SK-N-SH (cell line): Measurements from ENCODE around the gene NRDE2. TPM values are rescaled to one million over a fixed set of nuclear protein-coding genes. Genes with fewer than 3 reads are reported as not detected.

Source experiments
- CTCF ChIA-PET: fragments of 300-600, 350-600 bp; formaldehyde crosslinking; extraction: SDS; loops from one replicate; lab custom pipeline; 2021; lab: Yijun Ruan, JAX
- POLR2A ChIA-PET: fragments of 350-600 bp; sonication (Branson Sonifier 250); formaldehyde crosslinking; extraction: SDS; loops from one replicate; lab custom pipeline; 2020; ENCODE audit warnings: antibody characterized with exemption, inconsistent platforms; lab: Yijun Ruan, JAX
- DNase-seq: peaks from one replicate; pipeline ENCODE4 v3.0.0; 2012
- H2AFZ ChIP-seq: fragments of 200-600 bp; sonication (generic); 2 replicates; pipeline ENCODE4 v1.8.1; 2016; ENCODE audit warnings: antibody characterized with exemption, mild to moderate bottlenecking, low read depth
- H3F3A ChIP-seq: fragments of 200-600 bp; sonication (generic); replicated peaks from 2 replicates; pipeline ENCODE3; 2016; ENCODE audit warnings: antibody characterized with exemption, mild to moderate bottlenecking; ENCODE audit not compliant: insufficient read depth
- H3K27ac ChIP-seq, 2 experiments: fragments of 200-500 bp in 1 of 2; fragments of 200-600 bp in 1 of 2; sonication (Bioruptor generic) in 1 of 2; sonication (generic), shearing (Covaris generic) in 1 of 2; 2 replicates each; pipeline versions ENCODE4 v1.5.1 to v1.6.1; 2014 to 2016; ENCODE audit warnings: low read depth in 2 of 2, inconsistent platforms in 1 of 2, low read length in 1 of 2, mild to moderate bottlenecking in 1 of 2, mixed read lengths in 1 of 2
- H3K27me3 ChIP-seq: fragments of 200-600 bp; sonication (generic), shearing (Covaris generic); 2 replicates; pipeline ENCODE4 v1.6.1; 2016; ENCODE audit warnings: mixed run types; ENCODE audit not compliant: insufficient read depth
- H3K36me3 ChIP-seq, 2 experiments: fragments of 200-500 bp in 1 of 2; fragments of 200-600 bp in 1 of 2; sonication (Bioruptor generic) in 1 of 2; sonication (generic) in 1 of 2; replicated peaks in 1 of 2; 2 replicates each; pipeline versions ENCODE3 to v1.5.1; 2014 to 2016; ENCODE audit warnings: low read length in 1 of 2, mild to moderate bottlenecking in 1 of 2; ENCODE audit not compliant: insufficient read depth in 2 of 2, control insufficient read depth in 1 of 2
- H3K4me1 ChIP-seq, 2 experiments: fragments of 200-500 bp in 1 of 2; fragments of 200-600 bp in 1 of 2; sonication (Bioruptor generic) in 1 of 2; sonication (generic), shearing (Covaris generic) in 1 of 2; 2 replicates each; pipeline versions ENCODE4 v1.5.1 to v1.6.1; 2014 to 2016; ENCODE audit warnings: low read depth in 1 of 2, low read length in 1 of 2, mixed run types in 1 of 2; ENCODE audit not compliant: insufficient read depth in 2 of 2, control insufficient read depth in 1 of 2
- H3K4me2 ChIP-seq: fragments of 200-600 bp; sonication (generic), shearing (Covaris generic); 2 replicates; pipeline ENCODE4 v1.6.1; 2017; ENCODE audit warnings: mixed run types
- H3K4me3 ChIP-seq, 2 experiments: fragments of 200-500 bp in 1 of 2; fragments of 200-600 bp in 1 of 2; sonication (Bioruptor generic) in 1 of 2; sonication (generic), shearing (Covaris generic) in 1 of 2; 2 replicates each; pipeline versions ENCODE4 v1.5.1 to v1.8.1; 2014 to 2016; ENCODE audit warnings: low read depth in 2 of 2, inconsistent platforms in 1 of 2, low read length in 1 of 2, mild to moderate bottlenecking in 1 of 2, mixed read lengths in 1 of 2, moderate library complexity in 1 of 2
- H3K79me2 ChIP-seq: fragments of 200-600 bp; sonication (generic); 2 replicates; pipeline ENCODE4 v1.8.1; 2017; ENCODE audit warnings: mild to moderate bottlenecking; ENCODE audit not compliant: insufficient read depth
- H3K9ac ChIP-seq: fragments of 200-600 bp; sonication (generic); 2 replicates; pipeline ENCODE4 v1.6.1; 2017; ENCODE audit warnings: mixed run types
- H3K9me2 ChIP-seq: fragments of 200-600 bp; sonication (generic); 2 replicates; pipeline ENCODE4 v1.6.1; 2017; ENCODE audit warnings: mixed run types
- H3K9me3 ChIP-seq: fragments of 200-600 bp; sonication (generic); 2 replicates; pipeline ENCODE4 v1.6.1; 2017; ENCODE audit warnings: mixed run types, mild to moderate bottlenecking, moderate library complexity
- H4K20me1 ChIP-seq: fragments of 200-600 bp; sonication (generic); 2 replicates; pipeline ENCODE4 v1.6.1; 2017; ENCODE audit warnings: mild to moderate bottlenecking, mixed run types; ENCODE audit not compliant: insufficient read depth
- CTCF ChIP-seq: fragments of 200-600 bp; sonication (generic); IDR thresholded peaks from 2 replicates; pipeline ENCODE4 v1.6.1; 2017; ENCODE audit warnings: antibody characterized with exemption, mild to moderate bottlenecking, moderate library complexity
- ELF1 ChIP-seq: IDR thresholded peaks from 2 replicates; pipeline ENCODE4 v1.4.0; 2012
- EP300 ChIP-seq, 2 experiments: IDR thresholded peaks; 2 replicates each; pipeline versions ENCODE4 v1.4.0 to v1.6.1; 2012; ENCODE audit warnings: borderline replicate concordance in 1 of 2, low read depth in 1 of 2, low read length in 1 of 2
- EZH2phosphoT487 ChIP-seq: fragments of 200-600 bp; sonication (generic); IDR thresholded peaks from 2 replicates; pipeline ENCODE4 v1.6.1; 2017; ENCODE audit warnings: low read depth, mixed run types, mild to moderate bottlenecking, antibody characterized with exemption, moderate library complexity, borderline replicate concordance
- FOSL2 ChIP-seq: IDR thresholded peaks from 2 replicates; pipeline ENCODE4 v1.4.0; 2012; ENCODE audit warnings: low read depth, mild to moderate bottlenecking, moderate library complexity, borderline replicate concordance
- FOXJ3 ChIP-seq: sonication (generic); formaldehyde crosslinking; IDR thresholded peaks from 2 replicates; pipeline ENCODE4 v1.5.1; 2020; ENCODE audit warnings: mild to moderate bottlenecking, missing genetic modification reagents
- GABPA ChIP-seq: IDR thresholded peaks from 2 replicates; pipeline ENCODE4 v1.4.0; 2012; ENCODE audit warnings: low read depth, mild to moderate bottlenecking
- MAX ChIP-seq: IDR thresholded peaks from 2 replicates; pipeline ENCODE4 v1.4.0; 2012; ENCODE audit warnings: low read depth
- MXI1 ChIP-seq: IDR thresholded peaks from 2 replicates; pipeline ENCODE4 v1.6.1; 2012; ENCODE audit warnings: mild to moderate bottlenecking, low read depth, low read length, improper control_type of control experiment
- NRF1 ChIP-seq: IDR thresholded peaks from 2 replicates; pipeline ENCODE4 v1.6.1; 2012; ENCODE audit warnings: low read depth, mild to moderate bottlenecking, low read length
- POLR2AphosphoS5 ChIP-seq: IDR thresholded peaks from 2 replicates; pipeline ENCODE4 v1.6.1; 2012; ENCODE audit warnings: low read depth, low read length
- TEAD4 ChIP-seq: IDR thresholded peaks from 2 replicates; pipeline ENCODE4 v1.4.0; 2012; ENCODE audit warnings: mild to moderate bottlenecking, borderline replicate concordance; ENCODE audit not compliant: insufficient read depth
- USF2 ChIP-seq: fragments of 150-350 bp; IDR thresholded peaks from 2 replicates; pipeline ENCODE4 v1.6.1; 2017; ENCODE audit warnings: antibody characterized with exemption, low read length, low read depth, borderline replicate concordance
- ZBTB33 ChIP-seq: IDR thresholded peaks from 2 replicates; pipeline ENCODE4 v1.4.0; 2012; ENCODE audit warnings: low read depth, borderline replicate concordance
- WGBS: methylation state at CpG from one replicate; pipeline ENCODE4 v1.1.6; 2017; ENCODE audit warnings: low lambda C conversion rate; 5-methylcytosine and 5-hydroxymethylcytosine counted together
- polyA plus RNA-seq, 3 experiments: library from polyadenylated mRNA; depleted of rRNA; stranded (reverse); fragments of >200 nt; gene quantifications; 2 replicates each; pipeline ENCODE4 v1.2.3, GENCODE V29; 2012

NRDE2 gene
- polyA plus RNA-seq, 1 of the 3 experiments (the other 2 are of a cell fraction) = 11.3 TPM

GRCh38 chr14:90280096-90280495 lies 51.6 kb downstream of the NRDE2 start (continued):
- no peak for TF ChIP-seq FOXJ3 (CRISPR knock-in tag)
- no peak for TF ChIP-seq FOSL2
- no peak for TF ChIP-seq GABPA
- TF ChIP-seq MAX = no peak
- TF ChIP-seq ZBTB33 = no peak

- no peak overlapping the region for H3K27ac ChIP-seq
- ChIA-PET POLR2A (no interaction called here), CTCF (no interaction called here)
- peaks cover 9 to 23% of the 10 kb centered on the region in 2 experiments for H3K36me3 ChIP-seq
- no peaks in the 10 kb centered on the region for H3K79me2 ChIP-seq
- H3F3A ChIP-seq = peaks cover 30% of the 10 kb centered on the region
- H3K27me3 ChIP-seq = no peaks in the 10 kb centered on the region
- no peak overlapping the region for H3K4me3 ChIP-seq
- H3K4me2 ChIP-seq = no peak overlapping the region
- H4K20me1 ChIP-seq = no peaks in the 10 kb centered on the region
- no peak for DNase-seq
- H3K4me1 ChIP-seq = peaks cover 0 to 19% of the 10 kb centered on the region in 2 experiments; a peak in 1 of 4 replicates
- no peak overlapping the region for H2AFZ ChIP-seq
- 96% methylated on average over 30 of the region's 35 CpGs for WGBS
- H3K9me3 ChIP-seq = no peaks in the 10 kb centered on the region
- H3K9me2 ChIP-seq = no peaks in the 10 kb centered on the region
- TF ChIP-seq TEAD4 (no peak), EZH2phosphoT487 (no peak), USF2 (no peak), POLR2AphosphoS5 (no peak), MXI1 (no peak), CTCF (no peak), ELF1 (no peak), NRF1 (no peak), MAX (no peak), EP300 (IDR thresholded peaks at IDR 0.05; ENCODE audit: borderline replicate concordance in 1 of 2, low read depth in 1 of 2, low read length in 1 of 2) (no peak)
- no peak overlapping the region for H3K9ac ChIP-seq
Measured at GRCh38 chr14:90278199-90279175, 53.3 kb downstream of the NRDE2 start.
